GM23338 (cell line): ENCODE measurements around the gene ATP5PD. TPM values are rescaled to one million over a fixed set of nuclear protein-coding genes. Genes with fewer than 3 reads are reported as not detected.

Source experiments
- ATAC-seq: fragments of 200-7000 bp; cut with Tn5 transposase; 3 replicates; pipeline ENCODE4 v1.9.1; 2020
- DNase-seq: peaks from one replicate; pipeline ENCODE4 v3.0.0-alpha.2; 2015; ENCODE audit warnings: low spot score
- H2AFZ ChIP-seq: fragments of 200-600 bp; sonication (generic); 2 replicates; pipeline ENCODE4 v1.8.0; 2016; ENCODE audit warnings: antibody characterized with exemption, mild to moderate bottlenecking, moderate library complexity
- H3F3A ChIP-seq: fragments of 200-600 bp; sonication (generic); replicated peaks from 2 replicates; pipeline ENCODE4 v1.8.0; 2017; ENCODE audit warnings: antibody characterized with exemption, mixed run types, low read depth
- H3K27ac ChIP-seq: fragments of 200-600 bp; sonication (generic); 2 replicates; pipeline ENCODE4 v1.6.1; 2016; ENCODE audit warnings: low read depth
- H3K27me3 ChIP-seq: fragments of 200-600 bp; sonication (generic); 2 replicates; pipeline ENCODE4 v1.8.0; 2016; ENCODE audit warnings: mild to moderate bottlenecking, mixed run types, moderate library complexity; ENCODE audit not compliant: insufficient read depth
- H3K36me3 ChIP-seq: fragments of 200-600 bp; sonication (generic); 2 replicates; pipeline ENCODE4 v1.8.0; 2016; ENCODE audit warnings: mild to moderate bottlenecking; ENCODE audit not compliant: insufficient read depth
- H3K4me1 ChIP-seq: fragments of 200-600 bp; sonication (generic); 2 replicates; pipeline ENCODE4 v1.8.0; 2016; ENCODE audit warnings: mild to moderate bottlenecking, moderate library complexity; ENCODE audit not compliant: insufficient read depth
- H3K4me2 ChIP-seq: fragments of 200-600 bp; sonication (generic); 2 replicates; pipeline ENCODE4 v1.7.1; 2017; ENCODE audit warnings: mixed run types
- H3K4me3 ChIP-seq: fragments of 200-600 bp; sonication (generic); 2 replicates; pipeline ENCODE4 v1.6.1; 2016; ENCODE audit warnings: mixed run types
- H3K79me2 ChIP-seq: fragments of 200-600 bp; sonication (generic); replicated peaks from 2 replicates; pipeline ENCODE4 v1.8.0; 2017; ENCODE audit warnings: mild to moderate bottlenecking; ENCODE audit not compliant: insufficient read depth
- H3K9me2 ChIP-seq: fragments of 200-600 bp; sonication (generic); 2 replicates; pipeline ENCODE4 v1.8.0; 2017; ENCODE audit not compliant: insufficient read depth
- H4K20me1 ChIP-seq: fragments of 200-600 bp; sonication (generic); replicated peaks from 2 replicates; pipeline ENCODE4 v1.8.0; 2017; ENCODE audit warnings: mild to moderate bottlenecking; ENCODE audit not compliant: insufficient read depth
- H3K27ac Mint-ChIP-seq: 2 replicates; pipeline ENCODE4 v1.8.0; 2020; ENCODE audit warnings: inconsistent platforms, mild to moderate bottlenecking, moderate library complexity, mixed read lengths
- H3K27me3 Mint-ChIP-seq: 3 replicates; pipeline ENCODE4 v1.8.0; 2022; ENCODE audit warnings: low read depth, mild to moderate bottlenecking, moderate library complexity, mixed read lengths, inconsistent platforms; ENCODE audit not compliant: insufficient read depth, poor library complexity
- H3K36me3 Mint-ChIP-seq: 3 replicates; pipeline ENCODE4 v1.8.0; 2021; ENCODE audit warnings: low read depth, mild to moderate bottlenecking, inconsistent platforms, moderate library complexity, mixed read lengths
- H3K4me1 Mint-ChIP-seq: 3 replicates; pipeline ENCODE4 v1.8.0; 2020; ENCODE audit warnings: mild to moderate bottlenecking, inconsistent platforms, mixed read lengths
- H3K4me3 Mint-ChIP-seq: 3 replicates; pipeline ENCODE4 v1.8.0; 2021; ENCODE audit warnings: moderate library complexity, mild to moderate bottlenecking, inconsistent platforms, mixed read lengths
- H3K9me3 Mint-ChIP-seq: 3 replicates; pipeline ENCODE4 v1.8.0; 2020; ENCODE audit warnings: moderate library complexity, mild to moderate bottlenecking, inconsistent platforms, mixed read lengths
- CREB1 ChIP-seq: fragments of 250-450 bp; sonication (Bioruptor Pico); IDR thresholded peaks from 2 replicates; pipeline ENCODE4 v1.5.0; 2020; ENCODE audit warnings: low read depth, mild to moderate bottlenecking, moderate library complexity
- CTCF ChIP-seq, 2 experiments: fragments of 200-600 bp in 1 of 2; sonication (generic) in 1 of 2; conservative IDR thresholded peaks; 2 replicates each; pipeline versions ENCODE4 v1.5.1 to v1.6.1; 2016 to 2017; ENCODE audit warnings: antibody characterized with exemption in 2 of 2, low read depth in 2 of 2, mild to moderate bottlenecking in 2 of 2, moderate library complexity in 1 of 2
- ETS1 ChIP-seq: IDR thresholded peaks from 2 replicates; pipeline ENCODE4 v1.6.1; 2016; ENCODE audit warnings: antibody characterized with exemption
- EZH2 ChIP-seq: fragments of 200-600 bp; sonication (generic); IDR thresholded peaks from one replicate; pipeline ENCODE4 v1.8.0; 2017; ENCODE audit warnings: antibody characterized with exemption, mild to moderate bottlenecking, low read depth; ENCODE audit not compliant: unreplicated experiment
- EZH2phosphoT487 ChIP-seq: fragments of 200-600 bp; sonication (generic); IDR thresholded peaks from one replicate; pipeline ENCODE4 v1.8.1; 2018; ENCODE audit warnings: antibody characterized with exemption; ENCODE audit not compliant: unreplicated experiment
- JUNB ChIP-seq: IDR thresholded peaks from one replicate; pipeline ENCODE4 v1.6.1; 2016; ENCODE audit warnings: antibody characterized with exemption; ENCODE audit not compliant: unreplicated experiment
- NANOG ChIP-seq: IDR thresholded peaks from 2 replicates; pipeline ENCODE4 v1.6.1; 2016; ENCODE audit warnings: antibody characterized with exemption, borderline replicate concordance
- POLR2AphosphoS5 ChIP-seq: IDR thresholded peaks from 2 replicates; pipeline ENCODE4 v1.6.1; 2016; ENCODE audit warnings: antibody characterized with exemption, low read depth
- STAT1 ChIP-seq: IDR thresholded peaks from one replicate; pipeline ENCODE4 v1.6.1; 2016; ENCODE audit warnings: antibody characterized with exemption; ENCODE audit not compliant: unreplicated experiment
- ZNF331 ChIP-seq: fragments of 250-450 bp; sonication (Bioruptor Pico); IDR thresholded peaks from 2 replicates; pipeline ENCODE4 v1.5.0; 2020; ENCODE audit warnings: low read depth, mild to moderate bottlenecking, moderate library complexity
- ZNF462 ChIP-seq: fragments of 250-450 bp; sonication (Bioruptor Pico); IDR thresholded peaks from 2 replicates; pipeline ENCODE4 v1.5.0; 2020; ENCODE audit warnings: mild to moderate bottlenecking, moderate library complexity
- polyA plus RNA-seq: library from polyadenylated mRNA; unstranded; fragments of >200 nt; fragmentation: Nextera tagmentation; extraction: Ambion mirVana; gene quantifications from 2 replicates; pipeline ENCODE4 v1.2.1, GENCODE V29; 2016
- total RNA-seq: library from RNA; depleted of rRNA; stranded (reverse); fragments of >200 nt; shearing (Covaris generic); gene quantifications from 2 replicates; pipeline ENCODE4 v1.2.3, GENCODE V29; 2014

ATP5PD gene
- total and polyA plus RNA-seq, 2 experiments from 2014 or later = 244 to 1,144 TPM

GRCh38 chr17:75069783-75070182 lies 23.0 kb upstream of the ATP5PD start:
- Histone ChIP-seq H4K20me1 (peaks cover 3% of the 10 kb centered on the region; the same call in 1 of the 2 replicates), H3K4me3 (no peak overlapping the region), H3K4me1 (no peaks in the 10 kb centered on the region), H3K27ac (no peak overlapping the region; the same call in 1 of the 2 replicates), H3K36me3 (no peaks in the 10 kb centered on the region), H2AFZ (no peak overlapping the region), H3K9me2 (no peaks in the 10 kb centered on the region), H3F3A (0 out of 2 replicates have a peak, but pooled peaks cover 3% of the 10 kb centered on the region), H3K79me2 (no peaks in the 10 kb centered on the region), H3K27me3 (no peaks in the 10 kb centered on the region), H3K4me2 (no peak overlapping the region)
- H3K4me1 Mint-ChIP-seq = no peaks in the 10 kb centered on the region
- no peak overlapping the region for H3K4me3 Mint-ChIP-seq
- TF ChIP-seq CTCF (conservative IDR thresholded peaks at IDR 0.05; ENCODE audit: low read depth in 2 of 2) = peak; percentile 12 to 37; a peak in 2 of 4 replicates
- TF ChIP-seq JUNB = no peak
- DNase-seq (no peak), ATAC-seq (no peak)
- H3K27ac Mint-ChIP-seq = no peak overlapping the region
- H3K27me3 Mint-ChIP-seq = peaks cover 11% of the 10 kb centered on the region
- peaks cover 3% of the 10 kb centered on the region; the same call in 2 of the 3 replicates for H3K36me3 Mint-ChIP-seq
- no peaks in the 10 kb centered on the region for H3K9me3 Mint-ChIP-seq

- H3K4me2 ChIP-seq = no peak overlapping the region
- H3K79me2 ChIP-seq = no peaks in the 10 kb centered on the region
- H2AFZ ChIP-seq = no peak overlapping the region
- ATAC-seq (no peak), DNase-seq (no peak)
- H3K36me3 ChIP-seq = 0 out of 2 replicates have a peak, but pooled peaks cover 5% of the 10 kb centered on the region
- H3K27me3 ChIP-seq = no peaks in the 10 kb centered on the region
- no peaks in the 10 kb centered on the region for H3K4me1 ChIP-seq
- H3K9me3 Mint-ChIP-seq = no peaks in the 10 kb centered on the region
- no peak overlapping the region for H3K27ac Mint-ChIP-seq
- peaks cover 10% of the 10 kb centered on the region for H3K27me3 Mint-ChIP-seq
- H3K9me2 ChIP-seq = no peaks in the 10 kb centered on the region
- no peak overlapping the region for H3K4me3 Mint-ChIP-seq
- H3K4me3 ChIP-seq = no peak overlapping the region
- peaks cover 14% of the 10 kb centered on the region; the same call in 2 of the 3 replicates for H3K36me3 Mint-ChIP-seq
- H3K27ac ChIP-seq = no peak overlapping the region
- no peaks in the 10 kb centered on the region for H3K4me1 Mint-ChIP-seq
- H4K20me1 ChIP-seq = peaks cover 6% of the 10 kb centered on the region; the same call in 1 of the 2 replicates
- H3F3A ChIP-seq = 0 out of 2 replicates have a peak, but pooled peaks cover 3% of the 10 kb centered on the region
- TF ChIP-seq ZNF462 (CRISPR knock-in tag) (no peak), CREB1 (CRISPR knock-in tag) (no peak), POLR2AphosphoS5 (no peak), EZH2phosphoT487 (no peak), EZH2 (no peak), NANOG (no peak), ETS1 (no peak), STAT1 (no peak), CTCF (conservative IDR thresholded peaks at IDR 0.05; ENCODE audit: low read depth in 2 of 2) (no peak), ZNF331 (CRISPR knock-in tag) (no peak)
These were observed 22.0 kb upstream of the ATP5PD start for GRCh38 chr17:75068750-75069149.
